HG03103 (cell line): ENCODE results near the gene HEXIM1.
A peak's percentile ranks its signal among the peaks of the same experiment; 100 is the strongest.

Source experiments
- ATAC-seq: cut with Tn5 transposase; IDR thresholded peaks from one replicate; pipeline ENCODE4 v1.9.1; 2021; ENCODE audit warnings: low read depth; ENCODE audit not compliant: unreplicated experiment

HEXIM1 gene

DNA sequence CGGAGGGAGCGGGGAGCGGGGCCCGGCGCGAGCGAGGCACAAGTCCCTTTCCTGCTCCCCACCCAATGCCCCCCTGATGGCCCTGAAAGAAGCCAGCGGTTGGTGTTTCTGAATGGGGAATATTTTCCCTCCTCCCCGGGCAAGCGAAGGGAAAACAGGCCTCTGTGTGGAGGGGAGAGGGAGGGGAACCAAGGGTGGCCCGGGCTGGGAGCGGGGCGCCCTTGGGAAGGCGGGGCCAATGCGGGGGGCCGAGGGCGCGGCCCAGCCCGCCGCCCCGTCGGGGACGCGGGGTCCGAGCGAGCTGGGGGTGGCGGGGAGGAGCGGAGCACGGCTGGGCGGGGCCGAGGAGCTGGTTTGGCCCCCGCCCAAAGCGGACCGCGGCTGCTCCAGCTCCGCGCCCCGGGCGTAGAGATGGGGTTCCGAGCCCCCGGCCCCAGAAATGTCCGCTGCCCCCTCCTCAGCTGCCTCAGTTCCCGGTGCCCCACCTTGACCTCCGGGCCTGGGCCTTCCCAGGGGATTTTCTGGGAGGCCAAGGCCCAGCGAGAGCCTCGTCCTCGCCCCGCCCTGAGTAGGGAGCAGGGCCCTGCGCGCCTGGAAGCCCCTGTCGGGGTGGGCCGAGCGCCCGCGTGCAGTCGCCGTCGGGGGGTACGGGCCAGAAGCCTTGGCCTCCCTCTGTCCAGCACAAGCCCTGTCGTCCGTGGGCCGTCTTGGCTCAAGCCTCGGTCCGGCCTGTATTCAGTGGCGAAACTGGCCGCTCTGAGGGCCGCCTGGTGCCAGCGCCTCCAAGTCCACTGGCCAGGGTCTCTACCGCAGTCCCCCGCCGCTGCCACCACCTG, 3.9 kb upstream of the HEXIM1 start:
- no peak for ATAC-seq

GRCh38 chr17:45145035-45145389, 3.3 kb upstream of the HEXIM1 start:
- no peak for ATAC-seq

GRCh38 chr17:45146166-45146565, 2.1 kb upstream of the HEXIM1 start:
- no peak for ATAC-seq

DNA sequence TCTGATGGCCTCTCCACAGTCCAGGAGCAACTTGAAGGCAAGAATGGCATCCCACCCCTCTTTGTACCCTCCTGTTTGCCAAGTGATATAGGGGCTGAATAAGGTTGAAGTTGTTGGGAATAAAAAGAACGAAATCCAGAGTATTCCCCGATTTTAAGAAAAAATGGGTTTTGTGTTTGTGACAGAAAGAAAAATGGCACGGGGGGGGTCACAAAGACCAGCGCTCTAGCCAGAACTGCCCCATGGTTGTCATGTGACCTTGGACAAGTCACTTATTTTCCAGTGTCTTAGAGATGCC, 1.7 kb upstream of the HEXIM1 start:
- no peak for ATAC-seq

GRCh38 chr17:45146890-45147580, 1.2 kb upstream of the HEXIM1 start:
- ATAC-seq: peak; percentile 3

- ATAC-seq: peak; percentile 5
Observed at GRCh38 chr17:45147581-45148182, 593 bp upstream of the HEXIM1 start.

DNA sequence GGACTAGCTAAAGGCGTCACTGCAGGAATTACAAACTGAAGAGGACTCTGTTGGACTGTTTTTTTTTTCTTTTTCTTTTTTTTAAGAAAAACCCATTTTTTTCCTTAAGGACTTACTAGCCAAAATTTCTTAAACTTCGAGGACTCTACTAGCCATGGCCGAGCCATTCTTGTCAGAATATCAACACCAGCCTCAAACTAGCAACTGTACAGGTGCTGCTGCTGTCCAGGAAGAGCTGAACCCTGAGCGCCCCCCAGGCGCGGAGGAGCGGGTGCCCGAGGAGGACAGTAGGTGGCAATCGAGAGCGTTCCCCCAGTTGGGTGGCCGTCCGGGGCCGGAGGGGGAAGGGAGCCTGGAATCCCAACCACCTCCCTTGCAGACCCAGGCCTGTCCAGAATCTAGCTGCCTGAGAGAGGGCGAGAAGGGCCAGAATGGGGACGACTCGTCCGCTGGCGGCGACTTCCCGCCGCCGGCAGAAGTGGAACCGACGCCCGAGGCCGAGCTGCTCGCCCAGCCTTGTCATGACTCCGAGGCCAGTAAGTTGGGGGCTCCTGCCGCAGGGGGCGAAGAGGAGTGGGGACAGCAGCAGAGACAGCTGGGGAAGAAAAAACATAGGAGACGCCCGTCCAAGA, 878 bp downstream of the HEXIM1 start:
- no peak for ATAC-seq

- no peak for ATAC-seq
Observed at GRCh38 chr17:45149669-45150664, 1.7 kb downstream of the HEXIM1 start.

- ATAC-seq: no peak
Observed at GRCh38 chr17:45150911-45151809, 2.9 kb downstream of the HEXIM1 start.

GRCh38 chr17:45155029-45155428, 6.8 kb downstream of the HEXIM1 start:
- no peak for ATAC-seq

DNA sequence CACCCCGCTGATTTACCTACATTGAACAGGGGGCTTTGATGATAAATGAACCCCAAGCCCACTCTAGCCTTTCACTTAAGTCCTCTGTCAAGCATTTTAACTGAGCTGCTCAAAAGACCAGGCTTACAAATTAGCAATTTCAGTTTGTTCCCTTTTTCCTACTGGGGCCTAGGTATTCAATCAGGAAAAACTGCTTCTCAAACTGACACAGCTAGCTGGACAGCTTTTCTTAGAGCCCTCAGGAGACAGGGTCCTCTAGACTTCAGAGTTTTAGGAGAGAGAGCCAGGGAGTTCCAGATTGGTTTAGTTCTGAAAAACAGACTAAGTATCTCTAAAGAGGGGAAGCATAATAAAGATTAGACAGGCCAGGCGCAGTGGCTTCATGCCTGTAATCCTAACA, 7.2 kb downstream of the HEXIM1 start:
- ATAC-seq: no peak

- ATAC-seq: no peak
Observed at GRCh38 chr17:45156242-45156641, 8.0 kb downstream of the HEXIM1 start.

GRCh38 chr17:45160447-45161287, 12.4 kb downstream of the HEXIM1 start:
- peak; percentile 17 for ATAC-seq

DNA sequence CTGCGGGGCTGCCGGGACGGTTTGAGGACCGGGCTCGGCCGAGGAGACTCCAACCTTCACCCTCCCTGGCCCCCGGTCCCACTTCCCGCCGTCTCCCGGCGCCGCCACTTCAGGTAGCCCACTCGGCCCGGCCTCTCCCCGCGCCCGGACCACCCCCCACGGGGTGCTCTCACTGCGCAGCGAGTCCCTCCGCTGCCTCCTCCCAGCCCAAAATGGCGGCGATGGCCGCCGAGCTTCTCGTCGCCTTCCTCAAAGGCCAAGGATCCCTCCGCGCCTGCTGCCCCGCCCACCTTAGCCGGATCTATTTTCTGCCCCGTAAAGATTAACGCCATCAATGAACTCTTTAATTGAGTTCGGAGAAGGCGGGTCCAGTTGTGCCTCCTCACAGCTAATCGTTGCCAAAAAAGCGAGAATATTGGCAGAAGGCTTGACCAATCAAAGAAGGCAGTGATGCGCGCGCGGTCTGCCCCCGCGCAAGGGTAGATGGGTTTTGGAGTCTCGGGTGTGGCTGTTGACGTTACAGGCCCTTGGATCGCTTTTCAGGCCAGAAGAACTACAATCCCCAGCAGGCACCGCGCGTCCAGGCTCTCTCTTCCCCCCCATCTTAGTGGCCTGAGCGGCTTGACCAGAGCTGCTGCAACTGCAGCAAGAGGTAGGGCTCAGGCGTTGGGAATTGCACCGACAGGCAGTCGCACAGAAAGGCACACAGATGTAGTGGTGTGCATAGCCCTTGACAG, 13.2 kb downstream of the HEXIM1 start, which contains the start of gene HEXIM2:
HEXIM2 (plus strand) TSS at position 588 of the 737 bp plus-strand sequence. CDS start 919 bp downstream, outside the sequence.
- ATAC-seq: peak; percentile 76

DNA sequence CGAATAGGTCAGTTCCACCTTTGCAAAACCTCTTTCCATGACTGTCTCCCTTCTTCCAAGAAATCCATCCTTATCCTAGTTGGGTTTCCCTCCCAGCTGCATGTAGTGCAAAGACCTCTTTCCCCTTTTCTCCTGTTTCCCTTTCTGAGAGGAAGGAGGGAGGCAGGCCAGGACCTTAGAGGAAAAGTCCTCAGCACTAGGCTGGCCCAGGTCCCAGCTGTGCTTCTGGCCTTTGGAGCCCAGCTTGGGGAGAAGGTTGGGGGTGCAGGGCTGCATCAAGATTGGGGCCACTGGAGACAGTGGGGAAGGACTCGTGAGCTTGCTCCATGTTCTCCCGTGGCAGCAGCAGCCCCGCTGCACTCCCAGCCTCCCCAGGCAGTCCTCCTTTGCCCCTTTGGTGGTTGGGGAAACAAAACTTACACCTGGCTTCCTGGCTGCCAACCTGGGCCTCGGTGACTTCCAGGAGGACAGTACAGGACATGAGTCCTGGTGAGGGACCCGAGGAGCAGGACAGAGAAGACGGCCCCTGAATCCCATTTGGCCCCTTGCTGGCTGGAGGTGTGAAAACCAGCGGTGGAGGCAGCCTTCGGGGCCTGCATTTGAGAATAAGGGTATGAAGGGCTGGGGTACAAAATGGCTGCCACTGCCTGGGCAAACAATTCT, 13.9 kb downstream of the HEXIM1 start:
- no peak for ATAC-seq

- no peak for ATAC-seq
Observed at GRCh38 chr17:45164734-45165269, 16.5 kb downstream of the HEXIM1 start.
